ENCODE results near the gene CRELD2.

CRELD2 gene

DNA sequence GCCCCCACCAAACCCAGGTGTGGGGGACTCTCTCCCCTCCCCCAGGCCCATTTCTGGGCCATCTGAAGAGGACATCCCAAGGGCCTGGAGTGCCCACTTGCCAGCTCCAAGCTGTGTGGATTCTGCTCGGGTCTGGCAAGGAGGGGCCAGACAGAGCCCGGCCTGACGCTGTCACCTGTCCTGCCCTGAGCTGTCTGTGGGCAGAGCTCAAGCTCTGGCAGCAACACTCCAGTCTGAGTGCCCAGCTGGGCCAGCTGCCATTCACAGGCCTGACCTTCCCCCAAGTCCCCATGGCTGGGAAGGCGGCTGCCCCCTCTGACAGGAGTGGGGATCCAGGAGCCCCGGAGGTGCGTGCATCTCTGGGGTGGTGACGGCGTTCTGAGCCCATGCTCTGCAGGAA lies 35.9 kb downstream of the CRELD2 start:
- H3K4me1 ChIP-seq (ENCODE audit: control insufficient read depth, insufficient read depth, low read length, unreplicated experiment), result peaks cover 17% of the 10 kb centered on the region
- no peak overlapping the region for H3K4me3 ChIP-seq (ENCODE audit: low read depth, low read length)

DNA sequence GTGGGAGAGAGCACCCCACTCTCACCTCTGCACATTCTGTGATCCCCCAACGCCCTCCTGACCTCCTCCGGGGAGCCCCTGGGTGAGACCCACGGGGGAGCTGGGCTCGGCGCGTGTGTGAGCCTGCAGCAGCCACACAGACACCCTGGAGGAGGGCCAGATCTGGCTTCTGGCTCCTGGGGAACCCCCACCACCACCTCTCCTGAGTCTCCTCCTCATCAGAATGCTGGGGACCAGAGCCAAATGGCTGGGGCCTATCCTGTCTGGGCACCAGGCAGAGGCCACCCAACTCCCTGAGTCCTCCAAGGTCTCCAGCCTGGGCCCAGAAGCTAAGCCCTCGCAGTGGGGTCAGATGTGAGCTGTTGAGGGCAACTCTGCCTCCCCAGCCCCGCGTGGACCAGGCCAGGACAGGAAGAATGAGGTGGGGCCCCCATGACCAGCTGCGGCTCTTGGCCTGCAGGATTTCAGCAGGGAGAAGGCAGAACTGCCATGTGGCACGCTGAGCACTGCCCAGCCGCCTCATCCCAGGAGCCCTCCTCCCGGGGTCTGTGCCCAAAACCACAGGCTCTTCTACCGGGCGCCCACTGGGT lies 36.7 kb downstream of the CRELD2 start:
- H3K36me3 ChIP-seq (ENCODE audit: insufficient read depth, low read length), result no peaks in the 10 kb centered on the region
- no peaks in the 10 kb centered on the region for H3K79me2 ChIP-seq (ENCODE audit: control insufficient read depth, insufficient read depth, low read length, unreplicated experiment)
- H2AFZ ChIP-seq (ENCODE audit: low read length, unreplicated experiment), result no peak overlapping the region
- peaks cover 17% of the 10 kb centered on the region for H3K4me1 ChIP-seq (ENCODE audit: control insufficient read depth, insufficient read depth, low read length, unreplicated experiment)
- H3K4me3 ChIP-seq (ENCODE audit: low read depth, low read length), result no peak overlapping the region
- H3K27ac ChIP-seq (ENCODE audit: low read depth, low read length), result no peak overlapping the region
- H3K27me3 ChIP-seq (ENCODE audit: insufficient read depth, low read length), result no peaks in the 10 kb centered on the region

More for the DNA sequence above, 35.9 kb downstream of the CRELD2 start:
- H2AFZ ChIP-seq (ENCODE audit: low read length, unreplicated experiment), result no peak overlapping the region
- no peaks in the 10 kb centered on the region for H3K36me3 ChIP-seq (ENCODE audit: insufficient read depth, low read length)
- no peaks in the 10 kb centered on the region for H3K79me2 ChIP-seq (ENCODE audit: control insufficient read depth, insufficient read depth, low read length, unreplicated experiment)
- no peak overlapping the region for H3K27ac ChIP-seq (ENCODE audit: low read depth, low read length)
- H3K27me3 ChIP-seq (ENCODE audit: insufficient read depth, low read length), result no peaks in the 10 kb centered on the region

DNA sequence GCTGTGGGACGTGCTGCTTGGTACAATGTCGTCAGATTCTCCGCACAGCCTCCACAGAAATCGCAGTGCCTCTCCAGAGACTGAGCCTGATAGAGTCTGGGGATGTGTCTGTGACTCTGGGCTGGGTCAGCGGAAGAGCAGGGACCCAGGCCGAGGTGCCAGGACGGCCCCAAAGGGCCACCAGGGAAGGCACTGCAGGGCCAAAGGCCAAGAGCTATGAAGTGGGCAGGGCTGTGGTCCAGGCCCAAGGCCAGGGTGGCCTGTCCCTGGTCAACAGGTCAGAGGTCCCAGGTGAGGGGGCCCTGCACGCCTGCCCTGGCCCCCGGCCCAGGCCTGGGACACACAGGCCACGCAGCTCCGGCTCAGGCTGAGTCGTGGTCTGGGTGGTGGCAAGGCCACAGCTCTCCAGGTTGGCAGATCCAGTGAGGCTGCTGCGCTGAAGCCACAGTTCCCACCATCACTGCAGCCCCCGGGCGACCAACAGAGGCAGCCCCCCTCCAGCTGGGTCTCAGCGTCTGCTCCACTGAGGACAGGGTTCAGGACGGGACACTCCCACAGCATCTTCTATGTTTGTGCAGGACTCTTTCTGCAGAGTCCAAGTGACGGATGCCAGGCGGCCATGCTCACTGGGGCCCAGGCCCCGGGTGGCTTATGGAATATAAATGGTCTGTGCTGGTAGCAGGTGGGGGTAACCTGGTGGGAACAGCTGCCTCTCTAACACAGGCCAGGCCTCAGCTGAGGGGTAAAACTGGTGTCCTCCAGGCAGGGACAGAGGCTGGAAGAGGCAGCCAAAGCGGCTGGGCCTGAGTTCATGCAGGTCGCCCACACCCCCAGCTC lies 37.4 kb downstream of the CRELD2 start:
- no peaks in the 10 kb centered on the region for H3K27me3 ChIP-seq (ENCODE audit: insufficient read depth, low read length)
- no peaks in the 10 kb centered on the region for H3K79me2 ChIP-seq (ENCODE audit: control insufficient read depth, insufficient read depth, low read length, unreplicated experiment)
- peaks cover 17% of the 10 kb centered on the region for H3K4me1 ChIP-seq (ENCODE audit: control insufficient read depth, insufficient read depth, low read length, unreplicated experiment)
- no peak overlapping the region for H3K27ac ChIP-seq (ENCODE audit: low read depth, low read length)
- H3K4me3 ChIP-seq (ENCODE audit: low read depth, low read length), result no peak overlapping the region
- H2AFZ ChIP-seq (ENCODE audit: low read length, unreplicated experiment), result no peak overlapping the region
- H3K36me3 ChIP-seq (ENCODE audit: insufficient read depth, low read length), result no peaks in the 10 kb centered on the region

DNA sequence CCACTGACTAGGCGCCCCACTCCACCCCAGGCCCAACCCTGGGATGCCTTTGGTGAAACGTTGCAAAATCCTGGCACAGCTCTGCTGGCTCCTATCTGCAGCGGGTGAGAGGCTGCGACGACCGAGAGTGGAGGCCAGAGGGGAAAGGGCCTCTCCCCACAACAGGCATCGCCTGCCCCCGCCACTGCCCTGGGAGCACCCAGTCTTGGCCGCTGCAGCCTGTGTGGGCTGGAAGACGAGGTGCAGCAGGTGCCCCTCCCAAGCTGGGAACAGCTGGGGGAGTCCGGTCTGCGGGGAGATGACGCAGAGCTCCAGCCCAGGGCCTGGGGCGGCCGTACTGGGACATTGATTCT lies 38.0 kb downstream of the CRELD2 start:
- no peak overlapping the region for H2AFZ ChIP-seq (ENCODE audit: low read length, unreplicated experiment)
- H3K36me3 ChIP-seq (ENCODE audit: insufficient read depth, low read length), result no peaks in the 10 kb centered on the region
- H3K79me2 ChIP-seq (ENCODE audit: control insufficient read depth, insufficient read depth, low read length, unreplicated experiment), result peaks cover 5% of the 10 kb centered on the region
- H3K27me3 ChIP-seq (ENCODE audit: insufficient read depth, low read length), result no peaks in the 10 kb centered on the region
- H3K4me1 ChIP-seq (ENCODE audit: control insufficient read depth, insufficient read depth, low read length, unreplicated experiment), result peaks cover 17% of the 10 kb centered on the region
- no peak overlapping the region for H3K27ac ChIP-seq (ENCODE audit: low read depth, low read length)
- no peak overlapping the region for H3K4me3 ChIP-seq (ENCODE audit: low read depth, low read length)

DNA sequence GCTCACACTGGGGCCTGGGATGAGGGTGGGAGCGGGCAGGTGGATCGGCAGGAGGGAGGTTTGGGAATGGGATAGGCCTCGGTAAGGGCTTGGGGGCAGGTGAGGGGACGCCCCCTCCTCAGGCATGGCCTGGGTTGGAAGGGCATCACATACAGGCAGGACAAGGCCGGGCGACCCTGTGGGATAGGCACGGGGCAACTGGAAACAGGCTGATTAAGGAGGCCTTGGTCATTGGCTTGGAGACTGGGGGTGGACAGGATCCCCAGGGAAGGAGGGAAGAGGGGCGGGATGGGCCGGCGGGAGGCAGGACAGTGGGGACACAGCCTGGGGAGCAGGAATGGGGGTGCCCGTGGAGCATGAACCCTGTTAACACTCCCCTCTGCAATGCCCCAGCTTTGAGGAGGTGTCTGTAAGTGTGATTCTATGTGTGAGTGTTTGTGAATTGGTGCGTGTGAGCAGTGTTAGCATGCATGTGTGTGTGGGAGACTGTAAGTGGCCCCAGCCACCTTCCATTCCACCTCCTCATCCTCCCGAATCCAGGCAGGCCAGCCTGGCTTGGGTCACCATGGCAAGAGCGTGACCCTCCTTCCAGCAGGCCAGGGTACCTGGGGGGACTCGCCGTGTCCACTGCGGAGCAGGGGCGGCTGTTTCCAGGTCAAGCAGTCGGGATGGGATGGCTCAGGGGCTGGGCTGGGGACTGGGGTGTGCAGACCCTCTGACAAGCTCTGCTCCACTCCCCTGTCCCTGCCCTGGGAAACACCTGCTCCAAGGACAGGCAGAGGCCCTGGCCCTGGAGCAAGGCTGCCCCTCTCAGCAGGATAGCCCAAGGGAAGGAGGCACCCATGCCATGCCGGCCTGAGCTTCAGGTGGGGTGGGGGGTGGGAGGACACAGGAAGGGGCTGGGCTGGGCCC lies 38.7 kb downstream of the CRELD2 start:
- Histone ChIP-seq H3K4me3 (ENCODE audit: low read depth, low read length) (no peak overlapping the region), H2AFZ (ENCODE audit: low read length, unreplicated experiment) (no peak overlapping the region), H3K36me3 (ENCODE audit: insufficient read depth, low read length) (no peaks in the 10 kb centered on the region), H3K79me2 (ENCODE audit: control insufficient read depth, insufficient read depth, low read length, unreplicated experiment) (peaks cover 12% of the 10 kb centered on the region), H3K27ac (ENCODE audit: low read depth, low read length) (no peak overlapping the region), H3K27me3 (ENCODE audit: insufficient read depth, low read length) (no peaks in the 10 kb centered on the region), H3K4me1 (ENCODE audit: control insufficient read depth, insufficient read depth, low read length, unreplicated experiment) (peaks cover 10% of the 10 kb centered on the region)

DNA sequence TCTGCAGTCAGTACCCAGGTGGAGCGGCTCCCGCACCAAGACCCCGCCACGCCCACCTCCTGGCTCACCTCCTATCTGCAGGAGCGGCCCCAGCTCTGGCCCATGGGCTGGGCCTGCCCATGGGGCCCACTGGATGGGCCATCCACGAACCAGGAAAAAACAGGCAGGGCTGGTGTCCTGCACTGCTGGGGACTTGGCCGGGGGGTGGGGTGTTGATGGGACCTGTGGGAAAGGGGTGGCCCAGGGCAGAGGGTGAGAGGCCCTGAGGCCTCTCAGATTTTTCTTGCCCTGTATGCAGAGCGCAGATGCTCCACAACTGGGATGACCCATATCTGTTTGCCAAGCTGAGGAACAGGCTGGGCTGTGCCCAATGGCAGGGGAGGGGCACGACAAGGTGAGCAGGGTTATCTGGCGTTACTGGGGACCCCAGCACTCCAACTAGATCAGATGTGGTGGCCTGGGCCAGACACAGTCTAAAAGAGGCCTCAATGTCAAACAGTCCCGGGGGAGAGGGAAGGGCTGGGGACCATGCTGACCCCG lies 39.5 kb downstream of the CRELD2 start:
- H3K27ac ChIP-seq (ENCODE audit: low read depth, low read length), result no peak overlapping the region
- peaks cover 7% of the 10 kb centered on the region for H3K4me1 ChIP-seq (ENCODE audit: control insufficient read depth, insufficient read depth, low read length, unreplicated experiment)
- no peak overlapping the region for H3K4me3 ChIP-seq (ENCODE audit: low read depth, low read length)
- peaks cover 17% of the 10 kb centered on the region for H3K79me2 ChIP-seq (ENCODE audit: control insufficient read depth, insufficient read depth, low read length, unreplicated experiment)
- no peak overlapping the region for H2AFZ ChIP-seq (ENCODE audit: low read length, unreplicated experiment)
- H3K36me3 ChIP-seq (ENCODE audit: insufficient read depth, low read length), result no peaks in the 10 kb centered on the region
- no peaks in the 10 kb centered on the region for H3K27me3 ChIP-seq (ENCODE audit: insufficient read depth, low read length)

DNA sequence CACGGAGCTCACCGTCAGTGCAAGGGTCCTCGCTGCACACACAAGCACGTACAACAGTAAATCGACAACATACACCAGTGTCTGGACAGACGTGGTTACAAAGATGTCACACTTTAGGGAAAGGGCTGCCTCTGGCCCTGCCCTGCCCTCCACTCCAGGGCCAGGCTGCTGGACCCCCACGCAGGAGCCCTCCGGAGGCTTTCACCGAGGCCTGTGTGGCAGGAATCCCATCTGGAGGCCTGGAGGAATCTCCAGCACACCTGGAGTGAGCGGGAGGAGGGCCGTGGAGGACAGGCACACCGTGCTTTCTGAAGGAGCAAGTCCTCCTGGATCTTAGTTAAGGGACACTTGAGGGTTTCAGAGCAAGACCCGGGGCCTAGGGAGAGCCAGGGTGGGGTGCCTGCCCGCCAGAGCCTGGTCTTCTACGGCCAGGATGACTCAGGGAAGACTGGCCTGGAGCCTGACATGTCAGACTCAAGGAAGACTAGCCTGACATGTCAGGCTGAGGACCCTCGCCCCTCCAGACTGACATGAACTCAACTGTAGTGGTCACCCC lies 40.0 kb downstream of the CRELD2 start:
- H3K27me3 ChIP-seq (ENCODE audit: insufficient read depth, low read length), result no peaks in the 10 kb centered on the region
- peaks cover 8% of the 10 kb centered on the region for H3K4me1 ChIP-seq (ENCODE audit: control insufficient read depth, insufficient read depth, low read length, unreplicated experiment)
- H2AFZ ChIP-seq (ENCODE audit: low read length, unreplicated experiment), result no peak overlapping the region
- H3K4me3 ChIP-seq (ENCODE audit: low read depth, low read length), result no peak overlapping the region
- H3K79me2 ChIP-seq (ENCODE audit: control insufficient read depth, insufficient read depth, low read length, unreplicated experiment), result peaks cover 22% of the 10 kb centered on the region
- no peaks in the 10 kb centered on the region for H3K36me3 ChIP-seq (ENCODE audit: insufficient read depth, low read length)
- H3K27ac ChIP-seq (ENCODE audit: low read depth, low read length), result no peak overlapping the region

DNA sequence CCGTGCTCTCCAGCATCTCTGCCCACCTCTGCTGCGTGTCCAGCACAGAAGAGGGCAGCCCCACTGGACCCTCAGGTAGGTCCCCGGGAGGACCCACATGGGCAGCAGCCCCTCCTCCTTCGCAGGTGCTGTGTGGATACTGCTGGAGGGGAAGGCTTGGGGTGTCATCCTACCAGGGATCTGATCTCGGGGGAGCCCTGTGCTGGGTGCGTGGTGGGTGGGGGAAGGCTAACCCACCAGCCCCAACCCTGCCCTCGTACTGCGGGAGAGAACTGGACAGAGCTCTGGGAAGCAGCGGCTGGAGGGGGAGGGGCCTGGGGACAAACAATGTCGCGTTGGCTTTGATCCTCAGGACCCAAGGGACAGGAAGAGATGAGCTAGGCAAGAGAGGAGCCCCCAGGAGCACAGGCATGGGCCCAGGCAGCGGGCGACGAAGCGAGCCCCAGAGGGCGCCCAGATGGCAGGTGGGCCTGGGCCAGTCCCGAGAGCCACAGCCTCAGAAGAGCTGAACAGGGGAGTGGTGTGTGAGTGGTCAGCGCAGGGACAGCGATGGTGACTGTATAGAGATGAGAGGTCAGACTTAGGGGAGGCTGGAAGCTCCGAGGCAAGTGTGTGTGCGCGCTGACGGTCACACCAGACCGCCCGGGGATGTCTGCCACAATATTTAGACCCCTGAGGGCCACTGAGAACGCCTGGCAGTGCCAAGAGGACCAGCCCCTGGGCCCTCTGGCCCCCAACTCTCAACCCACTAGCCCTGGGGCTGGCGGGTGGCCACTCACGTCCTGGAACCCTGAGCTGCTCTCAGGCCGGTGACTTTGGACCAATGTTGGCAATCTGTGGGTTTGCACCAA lies 40.7 kb downstream of the CRELD2 start:
- Histone ChIP-seq H3K36me3 (ENCODE audit: insufficient read depth, low read length) (no peaks in the 10 kb centered on the region), H3K4me3 (ENCODE audit: low read depth, low read length) (peak overlapping the region; percentile 79), H3K4me1 (ENCODE audit: control insufficient read depth, insufficient read depth, low read length, unreplicated experiment) (peaks cover 8% of the 10 kb centered on the region), H3K27me3 (ENCODE audit: insufficient read depth, low read length) (no peaks in the 10 kb centered on the region), H2AFZ (ENCODE audit: low read length, unreplicated experiment) (no peak overlapping the region), H3K79me2 (ENCODE audit: control insufficient read depth, insufficient read depth, low read length, unreplicated experiment) (peaks cover 25% of the 10 kb centered on the region), H3K27ac (ENCODE audit: low read depth, low read length) (no peak overlapping the region)

DNA sequence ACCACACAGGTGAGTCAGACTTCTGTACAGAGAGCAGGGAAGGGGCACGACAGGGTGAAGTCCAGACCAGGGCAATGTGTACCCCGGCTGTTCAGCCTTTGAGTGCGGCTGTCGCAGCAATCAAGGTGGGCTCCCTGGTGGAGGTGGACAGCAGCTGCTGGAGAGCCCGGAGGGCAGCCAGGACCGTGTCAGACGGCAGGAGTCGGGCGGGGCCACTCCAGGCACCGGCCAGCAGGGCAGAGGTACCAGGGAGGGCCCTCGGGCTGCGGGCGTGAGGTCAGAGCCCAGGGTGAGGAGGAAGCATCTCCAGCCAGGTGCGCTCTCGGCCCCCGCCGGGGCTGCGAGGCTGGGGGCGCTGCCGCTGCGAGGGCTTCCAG lies 41.3 kb downstream of the CRELD2 start:
- H3K27me3 ChIP-seq (ENCODE audit: insufficient read depth, low read length), result no peaks in the 10 kb centered on the region
- no peaks in the 10 kb centered on the region for H3K36me3 ChIP-seq (ENCODE audit: insufficient read depth, low read length)
- no peak overlapping the region for H3K27ac ChIP-seq (ENCODE audit: low read depth, low read length)
- H3K79me2 ChIP-seq (ENCODE audit: control insufficient read depth, insufficient read depth, low read length, unreplicated experiment), result peaks cover 25% of the 10 kb centered on the region
- H3K4me3 ChIP-seq (ENCODE audit: low read depth, low read length), result peak overlapping the region; percentile 79
- H2AFZ ChIP-seq (ENCODE audit: low read length, unreplicated experiment), result no peak overlapping the region
- peaks cover 8% of the 10 kb centered on the region for H3K4me1 ChIP-seq (ENCODE audit: control insufficient read depth, insufficient read depth, low read length, unreplicated experiment)
